ENCODE data around the gene RNU4-1. TPM values are rescaled to one million over a fixed set of nuclear protein-coding genes. Genes with fewer than 3 reads are reported as not detected.

RNU4-1 gene
- total and polyA plus RNA-seq, 9 of the 15 experiments (the other 6 are each of a cell fraction or from before 2014, with no cell fraction given): under 0.01 to 19,719 (median 3,563) TPM; not detected in 4

DNA sequence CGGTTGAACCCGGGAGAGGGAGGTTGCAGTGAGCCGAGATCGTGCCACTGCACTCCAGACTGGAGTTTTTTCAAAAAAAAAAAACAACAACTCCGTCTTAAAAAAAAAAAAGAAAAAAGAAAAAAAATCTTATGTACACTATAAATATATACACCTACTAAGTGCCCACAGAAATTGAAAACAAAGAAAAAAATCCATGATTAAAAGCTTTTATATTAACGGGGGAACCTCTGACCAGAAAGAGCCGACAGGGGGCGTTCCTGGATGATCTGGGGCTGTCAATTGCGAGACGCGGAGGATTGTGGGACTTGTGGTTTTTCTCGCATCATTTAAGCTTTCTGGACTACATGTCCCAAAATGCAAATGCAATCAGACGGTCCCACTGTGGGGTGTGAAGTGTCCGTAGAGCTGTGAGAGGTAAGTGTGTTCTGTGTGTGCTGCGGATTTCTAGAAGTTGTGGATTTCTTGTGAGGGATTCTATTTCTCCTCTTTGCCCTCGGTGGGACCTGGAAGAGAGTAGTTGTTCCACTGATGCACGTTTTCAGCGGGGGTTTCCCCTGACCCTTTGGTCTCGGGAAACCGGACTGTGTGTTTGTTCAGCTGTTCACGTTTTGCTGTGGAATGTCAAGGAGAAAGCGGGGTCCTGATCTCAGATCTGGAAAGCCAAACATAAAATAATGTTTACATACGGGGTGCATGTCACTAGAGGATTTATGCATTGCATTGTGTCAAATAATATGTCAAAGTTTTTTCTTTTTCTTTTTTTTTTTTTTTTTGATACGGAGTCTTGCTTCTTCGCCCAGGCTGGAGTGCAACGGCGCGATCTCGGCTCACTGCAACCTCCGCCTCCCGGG is 9.2 kb upstream of the RNU4-1 start, which contains the start of gene SIRT4 (continued):
- TF ChIP-seq BACH1 (tag; IDR thresholded peaks at IDR 0.05) (no peak; the same call in 1 of the 2 replicates), MCM7 (IDR thresholded peaks at IDR 0.05) (no peak), KDM1A (IDR thresholded peaks at IDR 0.05) (no peak), EHMT2 (IDR thresholded peaks at IDR 0.05) (no peak), GATA2 (CRISPR knock-in tag; IDR thresholded peaks at IDR 0.05) (no peak), NR4A1 (CRISPR knock-in tag; IDR thresholded peaks at IDR 0.05) (no peak), NR4A1 (tag; IDR thresholded peaks at IDR 0.05) (no peak), KDM5B (IDR thresholded peaks at IDR 0.05; ENCODE audit: insufficient replicate concordance, low read depth, low read length) (no peak), BCOR (IDR thresholded peaks at IDR 0.05) (no peak), RAD51 (IDR thresholded peaks at IDR 0.05; ENCODE audit: borderline replicate concordance, low read depth) (peak; percentile 43; the same call in 1 of the 2 replicates), FOXJ2 (tag; IDR thresholded peaks at IDR 0.05) (no peak), HIVEP1 (CRISPR knock-in tag; IDR thresholded peaks at IDR 0.05) (no peak), ZBTB17 (CRISPR knock-in tag; IDR thresholded peaks at IDR 0.05) (no peak)
- TF ChIP-seq, protein P1, sequence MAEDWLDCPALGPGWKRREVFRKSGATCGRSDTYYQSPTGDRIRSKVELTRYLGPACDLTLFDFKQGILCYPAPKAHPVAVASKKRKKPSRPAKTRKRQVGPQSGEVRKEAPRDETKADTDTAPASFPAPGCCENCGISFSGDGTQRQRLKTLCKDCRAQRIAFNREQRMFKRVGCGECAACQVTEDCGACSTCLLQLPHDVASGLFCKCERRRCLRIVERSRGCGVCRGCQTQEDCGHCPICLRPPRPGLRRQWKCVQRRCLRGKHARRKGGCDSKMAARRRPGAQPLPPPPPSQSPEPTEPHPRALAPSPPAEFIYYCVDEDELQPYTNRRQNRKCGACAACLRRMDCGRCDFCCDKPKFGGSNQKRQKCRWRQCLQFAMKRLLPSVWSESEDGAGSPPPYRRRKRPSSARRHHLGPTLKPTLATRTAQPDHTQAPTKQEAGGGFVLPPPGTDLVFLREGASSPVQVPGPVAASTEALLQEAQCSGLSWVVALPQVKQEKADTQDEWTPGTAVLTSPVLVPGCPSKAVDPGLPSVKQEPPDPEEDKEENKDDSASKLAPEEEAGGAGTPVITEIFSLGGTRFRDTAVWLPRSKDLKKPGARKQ (CRISPR knock-in tag; IDR thresholded peaks at IDR 0.05): no peak
- TF ChIP-seq, protein P2, sequence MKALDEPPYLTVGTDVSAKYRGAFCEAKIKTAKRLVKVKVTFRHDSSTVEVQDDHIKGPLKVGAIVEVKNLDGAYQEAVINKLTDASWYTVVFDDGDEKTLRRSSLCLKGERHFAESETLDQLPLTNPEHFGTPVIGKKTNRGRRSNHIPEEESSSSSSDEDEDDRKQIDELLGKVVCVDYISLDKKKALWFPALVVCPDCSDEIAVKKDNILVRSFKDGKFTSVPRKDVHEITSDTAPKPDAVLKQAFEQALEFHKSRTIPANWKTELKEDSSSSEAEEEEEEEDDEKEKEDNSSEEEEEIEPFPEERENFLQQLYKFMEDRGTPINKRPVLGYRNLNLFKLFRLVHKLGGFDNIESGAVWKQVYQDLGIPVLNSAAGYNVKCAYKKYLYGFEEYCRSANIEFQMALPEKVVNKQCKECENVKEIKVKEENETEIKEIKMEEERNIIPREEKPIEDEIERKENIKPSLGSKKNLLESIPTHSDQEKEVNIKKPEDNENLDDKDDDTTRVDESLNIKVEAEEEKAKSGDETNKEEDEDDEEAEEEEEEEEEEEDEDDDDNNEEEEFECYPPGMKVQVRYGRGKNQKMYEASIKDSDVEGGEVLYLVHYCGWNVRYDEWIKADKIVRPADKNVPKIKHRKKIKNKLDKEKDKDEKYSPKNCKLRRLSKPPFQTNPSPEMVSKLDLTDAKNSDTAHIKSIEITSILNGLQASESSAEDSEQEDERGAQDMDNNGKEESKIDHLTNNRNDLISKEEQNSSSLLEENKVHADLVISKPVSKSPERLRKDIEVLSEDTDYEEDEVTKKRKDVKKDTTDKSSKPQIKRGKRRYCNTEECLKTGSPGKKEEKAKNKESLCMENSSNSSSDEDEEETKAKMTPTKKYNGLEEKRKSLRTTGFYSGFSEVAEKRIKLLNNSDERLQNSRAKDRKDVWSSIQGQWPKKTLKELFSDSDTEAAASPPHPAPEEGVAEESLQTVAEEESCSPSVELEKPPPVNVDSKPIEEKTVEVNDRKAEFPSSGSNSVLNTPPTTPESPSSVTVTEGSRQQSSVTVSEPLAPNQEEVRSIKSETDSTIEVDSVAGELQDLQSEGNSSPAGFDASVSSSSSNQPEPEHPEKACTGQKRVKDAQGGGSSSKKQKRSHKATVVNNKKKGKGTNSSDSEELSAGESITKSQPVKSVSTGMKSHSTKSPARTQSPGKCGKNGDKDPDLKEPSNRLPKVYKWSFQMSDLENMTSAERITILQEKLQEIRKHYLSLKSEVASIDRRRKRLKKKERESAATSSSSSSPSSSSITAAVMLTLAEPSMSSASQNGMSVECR (CRISPR knock-in tag; IDR thresholded peaks at IDR 0.05): peak; percentile 87
- TF ChIP-seq, protein P3, sequence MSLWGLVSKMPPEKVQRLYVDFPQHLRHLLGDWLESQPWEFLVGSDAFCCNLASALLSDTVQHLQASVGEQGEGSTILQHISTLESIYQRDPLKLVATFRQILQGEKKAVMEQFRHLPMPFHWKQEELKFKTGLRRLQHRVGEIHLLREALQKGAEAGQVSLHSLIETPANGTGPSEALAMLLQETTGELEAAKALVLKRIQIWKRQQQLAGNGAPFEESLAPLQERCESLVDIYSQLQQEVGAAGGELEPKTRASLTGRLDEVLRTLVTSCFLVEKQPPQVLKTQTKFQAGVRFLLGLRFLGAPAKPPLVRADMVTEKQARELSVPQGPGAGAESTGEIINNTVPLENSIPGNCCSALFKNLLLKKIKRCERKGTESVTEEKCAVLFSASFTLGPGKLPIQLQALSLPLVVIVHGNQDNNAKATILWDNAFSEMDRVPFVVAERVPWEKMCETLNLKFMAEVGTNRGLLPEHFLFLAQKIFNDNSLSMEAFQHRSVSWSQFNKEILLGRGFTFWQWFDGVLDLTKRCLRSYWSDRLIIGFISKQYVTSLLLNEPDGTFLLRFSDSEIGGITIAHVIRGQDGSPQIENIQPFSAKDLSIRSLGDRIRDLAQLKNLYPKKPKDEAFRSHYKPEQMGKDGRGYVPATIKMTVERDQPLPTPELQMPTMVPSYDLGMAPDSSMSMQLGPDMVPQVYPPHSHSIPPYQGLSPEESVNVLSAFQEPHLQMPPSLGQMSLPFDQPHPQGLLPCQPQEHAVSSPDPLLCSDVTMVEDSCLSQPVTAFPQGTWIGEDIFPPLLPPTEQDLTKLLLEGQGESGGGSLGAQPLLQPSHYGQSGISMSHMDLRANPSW (CRISPR knock-in tag; IDR thresholded peaks at IDR 0.05): no peak
- TF ChIP-seq, protein P4, sequence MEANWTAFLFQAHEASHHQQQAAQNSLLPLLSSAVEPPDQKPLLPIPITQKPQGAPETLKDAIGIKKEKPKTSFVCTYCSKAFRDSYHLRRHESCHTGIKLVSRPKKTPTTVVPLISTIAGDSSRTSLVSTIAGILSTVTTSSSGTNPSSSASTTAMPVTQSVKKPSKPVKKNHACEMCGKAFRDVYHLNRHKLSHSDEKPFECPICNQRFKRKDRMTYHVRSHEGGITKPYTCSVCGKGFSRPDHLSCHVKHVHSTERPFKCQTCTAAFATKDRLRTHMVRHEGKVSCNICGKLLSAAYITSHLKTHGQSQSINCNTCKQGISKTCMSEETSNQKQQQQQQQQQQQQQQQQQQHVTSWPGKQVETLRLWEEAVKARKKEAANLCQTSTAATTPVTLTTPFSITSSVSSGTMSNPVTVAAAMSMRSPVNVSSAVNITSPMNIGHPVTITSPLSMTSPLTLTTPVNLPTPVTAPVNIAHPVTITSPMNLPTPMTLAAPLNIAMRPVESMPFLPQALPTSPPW (CRISPR knock-in tag; IDR thresholded peaks at IDR 0.05): 0 out of 2 replicates have a peak, but pooled peaks have one; percentile 44
